H9 (cell line): ENCODE data around the gene PRDX2. TPM values are rescaled to one million over a fixed set of nuclear protein-coding genes. Genes with fewer than 3 reads are reported as not detected.

ENCODE experiments used
- DNase-seq: peaks from one replicate; pipeline ENCODE4 v3.0.0-alpha.2; 2017
- H2AFZ ChIP-seq: one replicate; pipeline ENCODE4 v1.6.1; 2013; ENCODE audit warnings: mild to moderate bottlenecking, low read length, control low read depth, moderate library complexity
- H2AK5ac ChIP-seq: 2 replicates; pipeline ENCODE4 v1.6.1; 2013; ENCODE audit warnings: low read length, control low read depth, mixed read lengths; ENCODE audit not compliant: insufficient read length
- H2BK120ac ChIP-seq: one replicate; pipeline ENCODE4 v1.6.1; 2013; ENCODE audit warnings: low read depth, mild to moderate bottlenecking, low read length, control low read depth, inconsistent platforms; ENCODE audit not compliant: poor library complexity, severe bottlenecking
- H2BK12ac ChIP-seq: 2 replicates; pipeline ENCODE4 v1.6.1; 2013; ENCODE audit warnings: low read length, control low read depth, mixed read lengths, low read depth; ENCODE audit not compliant: insufficient read length
- H2BK15ac ChIP-seq: 2 replicates; pipeline ENCODE4 v1.6.1; 2013; ENCODE audit warnings: low read depth, low read length, control low read depth
- H2BK20ac ChIP-seq: one replicate; pipeline ENCODE4 v1.6.1; 2013; ENCODE audit warnings: low read depth, mild to moderate bottlenecking, low read length, control low read depth, inconsistent platforms; ENCODE audit not compliant: poor library complexity, severe bottlenecking
- H2BK5ac ChIP-seq: 2 replicates; pipeline ENCODE4 v1.6.1; 2013; ENCODE audit warnings: low read length, control low read depth, mixed read lengths; ENCODE audit not compliant: insufficient read length
- H3K14ac ChIP-seq: 2 replicates; pipeline ENCODE4 v1.6.1; 2013; ENCODE audit warnings: low read length, control low read depth; ENCODE audit not compliant: insufficient read depth
- H3K18ac ChIP-seq: 2 replicates; pipeline ENCODE4 v1.6.1; 2013; ENCODE audit warnings: low read depth, mild to moderate bottlenecking, mixed read lengths, low read length, control low read depth; ENCODE audit not compliant: insufficient read length
- H3K23ac ChIP-seq: 2 replicates; pipeline ENCODE4 v1.6.1; 2013; ENCODE audit warnings: low read length, control low read depth, mixed read lengths, low read depth; ENCODE audit not compliant: insufficient read length
- H3K23me2 ChIP-seq: 2 replicates; pipeline ENCODE4 v1.6.1; 2013; ENCODE audit warnings: low read depth, mild to moderate bottlenecking, mixed read lengths, low read length, control low read depth; ENCODE audit not compliant: insufficient read length, poor library complexity, severe bottlenecking
- H3K27ac ChIP-seq: 2 replicates; pipeline ENCODE4 v1.5.1; 2013; ENCODE audit warnings: low read length, control low read depth, mixed read lengths, low read depth; ENCODE audit not compliant: insufficient read length
- H3K27me3 ChIP-seq: 2 replicates; pipeline ENCODE4 v1.6.1; 2013; ENCODE audit warnings: low read length, control low read depth, inconsistent platforms; ENCODE audit not compliant: insufficient read depth
- H3K4ac ChIP-seq: 2 replicates; pipeline ENCODE4 v1.6.1; 2013; ENCODE audit warnings: low read depth, mild to moderate bottlenecking, control low read depth, inconsistent platforms, low read length, moderate library complexity
- H3K4me1 ChIP-seq: 2 replicates; pipeline ENCODE4 v1.6.1; 2013; ENCODE audit warnings: low read length, control low read depth, inconsistent platforms; ENCODE audit not compliant: insufficient read depth
- H3K4me2 ChIP-seq: 2 replicates; pipeline ENCODE4 v1.6.1; 2013; ENCODE audit warnings: low read length, control low read depth, mixed read lengths; ENCODE audit not compliant: insufficient read length, insufficient read depth
- H3K56ac ChIP-seq: 2 replicates; pipeline ENCODE4 v1.6.1; 2013; ENCODE audit warnings: low read depth, mild to moderate bottlenecking, mixed read lengths, low read length, control low read depth; ENCODE audit not compliant: insufficient read length
- H3K79me1 ChIP-seq: 2 replicates; pipeline ENCODE4 v1.6.1; 2013; ENCODE audit warnings: low read depth, mild to moderate bottlenecking, moderate library complexity, low read length, control low read depth, inconsistent platforms; ENCODE audit not compliant: insufficient read depth, poor library complexity, severe bottlenecking
- H3K79me2 ChIP-seq: 2 replicates; pipeline ENCODE4 v1.6.1; 2013; ENCODE audit warnings: low read length, control low read depth, inconsistent platforms; ENCODE audit not compliant: insufficient read depth
- H3K9ac ChIP-seq: 2 replicates; pipeline ENCODE4 v1.6.1; 2013; ENCODE audit warnings: low read length, control low read depth, mixed read lengths; ENCODE audit not compliant: insufficient read length; ENCODE audit errors: extremely low read depth
- H3K9me3 ChIP-seq: one replicate; pipeline ENCODE4 v1.6.1; 2013; ENCODE audit warnings: low read depth, low read length, inconsistent platforms; ENCODE audit not compliant: control insufficient read depth
- H3T11ph ChIP-seq: one replicate; pipeline ENCODE4 v1.6.1; 2013; ENCODE audit warnings: mild to moderate bottlenecking, low read length, control low read depth, inconsistent platforms
- H4K20me1 ChIP-seq: one replicate; pipeline ENCODE4 v1.6.1; 2013; ENCODE audit not compliant: control insufficient read depth, insufficient read length, insufficient read depth
- H4K5ac ChIP-seq: 2 replicates; pipeline ENCODE4 v1.6.1; 2013; ENCODE audit warnings: low read depth, mild to moderate bottlenecking, mixed read lengths, low read length, control low read depth; ENCODE audit not compliant: insufficient read length
- H4K8ac ChIP-seq: replicated peaks from 2 replicates; pipeline ENCODE4 v1.6.1; 2013; ENCODE audit warnings: low read length, control low read depth, mixed read lengths, low read depth; ENCODE audit not compliant: insufficient read length
- H4K91ac ChIP-seq: 2 replicates; pipeline ENCODE4 v1.6.1; 2013; ENCODE audit warnings: low read depth, mild to moderate bottlenecking, moderate library complexity, mixed read lengths, low read length, control low read depth; ENCODE audit not compliant: insufficient read length
- H3K27ac Mint-ChIP-seq, 3 experiments: 2 replicates in 2 of 3; 3 replicates in 1 of 3; pipeline ENCODE4 v1.8.0; 2020 to 2021; ENCODE audit warnings: mixed read lengths in 3 of 3, mild to moderate bottlenecking in 1 of 3, moderate library complexity in 1 of 3
- H3K27me3 Mint-ChIP-seq: 2 replicates; pipeline ENCODE4 v1.8.0; 2021; ENCODE audit warnings: low read depth, mild to moderate bottlenecking, moderate library complexity, mixed read lengths
- H3K36me3 Mint-ChIP-seq, 3 experiments: 2 replicates in 2 of 3; 3 replicates in 1 of 3; pipeline ENCODE4 v1.8.0; 2020 to 2021; ENCODE audit warnings: low read depth in 3 of 3, mixed read lengths in 3 of 3; ENCODE audit not compliant: insufficient read depth in 1 of 3
- H3K4me1 Mint-ChIP-seq, 2 experiments: 2 replicates each; pipeline ENCODE4 v1.8.0; 2020; ENCODE audit warnings: mixed read lengths in 2 of 2
- H3K4me3 Mint-ChIP-seq, 2 experiments: 2 replicates in 1 of 2; 3 replicates in 1 of 2; pipeline ENCODE4 v1.8.0; 2020 to 2021; ENCODE audit warnings: mild to moderate bottlenecking in 2 of 2, mixed read lengths in 2 of 2, moderate library complexity in 1 of 2
- H3K9me3 Mint-ChIP-seq, 2 experiments: 2 replicates in 1 of 2; 3 replicates in 1 of 2; pipeline ENCODE4 v1.8.0; 2020; ENCODE audit warnings: mild to moderate bottlenecking in 2 of 2, mixed read lengths in 2 of 2, moderate library complexity in 1 of 2
- WGBS: extraction: QIAGEN DNeasy Blood & Tissue Kit; methylation state at CpG from one replicate; pipeline ENCODE4 v1.1.7; 2013; ENCODE audit warnings: missing lambda C conversion rate, low lambda C conversion rate, mixed read lengths; ENCODE audit not compliant: insufficient read length; ENCODE audit errors: extremely low coverage; 5-methylcytosine and 5-hydroxymethylcytosine counted together
- total RNA-seq: library from RNA; stranded (reverse); gene quantifications from 2 replicates; pipeline ENCODE4 v1.2.1, GENCODE V29; 2021
- TF ChIP-seq, protein P1 (sequence below): fragments of 200-600 bp; sonication (generic); conservative IDR thresholded peaks from 3 replicates; pipeline ENCODE4 v1.8.0; 2021; ENCODE audit warnings: antibody characterized with exemption, mild to moderate bottlenecking

PRDX2 gene
- total RNA-seq, 1 experiment from 2014 or later, result 468 TPM

DNA sequence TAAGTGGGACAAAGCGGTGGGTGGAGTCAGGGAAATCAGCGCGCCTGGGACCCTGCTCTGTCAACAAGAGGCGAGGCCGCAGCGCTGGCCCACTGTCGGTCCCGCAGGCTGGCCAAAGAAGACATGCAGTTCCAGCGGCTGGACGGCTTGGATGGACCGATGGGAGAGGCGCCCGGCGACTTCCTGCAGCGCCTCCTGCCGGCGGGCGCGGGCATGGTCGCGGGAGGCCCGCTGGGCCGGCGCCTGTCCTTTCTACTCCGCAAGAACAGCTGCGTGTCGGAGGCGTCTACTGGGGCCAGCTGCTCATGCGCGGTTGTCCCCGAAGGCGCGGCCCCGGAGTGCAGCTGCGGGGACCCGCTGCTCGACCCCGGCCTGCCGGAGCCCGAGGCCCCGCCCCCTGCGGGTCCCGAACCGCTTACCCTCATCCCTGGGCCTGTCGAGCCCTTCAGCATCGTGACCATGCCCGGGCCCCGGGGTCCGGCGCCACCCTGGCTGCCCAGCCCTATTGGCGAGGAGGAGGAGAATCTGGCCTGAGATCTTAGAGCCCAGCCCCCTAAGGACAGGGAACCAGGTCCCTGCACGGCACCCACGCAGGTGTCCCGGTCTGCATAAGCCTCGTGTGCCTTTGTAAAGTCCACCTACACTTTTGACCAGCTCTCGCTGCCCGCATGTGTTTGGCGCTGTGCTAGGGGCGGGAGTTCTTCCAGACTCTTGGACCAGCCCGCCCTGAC is 43.9 kb downstream of the PRDX2 start:
- H3K79me2 ChIP-seq, result no peaks in the 10 kb centered on the region
- H2AK5ac ChIP-seq, result no peak overlapping the region
- no CpG with 5 or more reads among the region's 60 CpGs for whole genome bisulfite sequencing
- no peak overlapping the region for H2BK12ac ChIP-seq
- H2BK5ac ChIP-seq, result no peak overlapping the region
- no peaks in the 10 kb centered on the region for H4K20me1 ChIP-seq
- H3K79me1 ChIP-seq, result no peaks in the 10 kb centered on the region
- H2BK120ac ChIP-seq, result no peak overlapping the region
- Mint-ChIP-seq H3K36me3 (peaks cover 3 to 16% (median 15%) of the 10 kb centered on the region in 3 experiments; a peak in 6 of 7 replicates), H3K9me3 (peaks cover 0 to 3% of the 10 kb centered on the region in 2 experiments; a peak in 2 of 5 replicates), H3K4me3 (peak overlapping the region; percentile 47 to 75), H3K27ac (no peak overlapping the region), H3K4me1 (peaks cover 6 to 9% of the 10 kb centered on the region in 2 experiments), H3K27me3 (peaks cover 33% of the 10 kb centered on the region)
- no peak overlapping the region for H3K18ac ChIP-seq
- no peaks in the 10 kb centered on the region for H3K23me2 ChIP-seq
- H2AFZ ChIP-seq, result no peak overlapping the region
- no peaks in the 10 kb centered on the region for H3K27me3 ChIP-seq
- TF ChIP-seq, protein P1, sequence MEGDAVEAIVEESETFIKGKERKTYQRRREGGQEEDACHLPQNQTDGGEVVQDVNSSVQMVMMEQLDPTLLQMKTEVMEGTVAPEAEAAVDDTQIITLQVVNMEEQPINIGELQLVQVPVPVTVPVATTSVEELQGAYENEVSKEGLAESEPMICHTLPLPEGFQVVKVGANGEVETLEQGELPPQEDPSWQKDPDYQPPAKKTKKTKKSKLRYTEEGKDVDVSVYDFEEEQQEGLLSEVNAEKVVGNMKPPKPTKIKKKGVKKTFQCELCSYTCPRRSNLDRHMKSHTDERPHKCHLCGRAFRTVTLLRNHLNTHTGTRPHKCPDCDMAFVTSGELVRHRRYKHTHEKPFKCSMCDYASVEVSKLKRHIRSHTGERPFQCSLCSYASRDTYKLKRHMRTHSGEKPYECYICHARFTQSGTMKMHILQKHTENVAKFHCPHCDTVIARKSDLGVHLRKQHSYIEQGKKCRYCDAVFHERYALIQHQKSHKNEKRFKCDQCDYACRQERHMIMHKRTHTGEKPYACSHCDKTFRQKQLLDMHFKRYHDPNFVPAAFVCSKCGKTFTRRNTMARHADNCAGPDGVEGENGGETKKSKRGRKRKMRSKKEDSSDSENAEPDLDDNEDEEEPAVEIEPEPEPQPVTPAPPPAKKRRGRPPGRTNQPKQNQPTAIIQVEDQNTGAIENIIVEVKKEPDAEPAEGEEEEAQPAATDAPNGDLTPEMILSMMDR, result peak; percentile 99
- H3T11ph ChIP-seq, result no peak overlapping the region
- no peaks in the 10 kb centered on the region for H3K9me3 ChIP-seq
- no peak overlapping the region for H3K14ac ChIP-seq
- no peak overlapping the region for H3K56ac ChIP-seq
- H4K91ac ChIP-seq, result no peak overlapping the region
- H3K9ac ChIP-seq, result no peak overlapping the region
- H3K27ac ChIP-seq, result no peak overlapping the region
- H4K5ac ChIP-seq, result no peak overlapping the region
- no peak overlapping the region for H2BK20ac ChIP-seq
- no peak overlapping the region for H4K8ac ChIP-seq
- H2BK15ac ChIP-seq, result no peak overlapping the region
- peak; percentile 95 for DNase-seq
- H3K4ac ChIP-seq, result no peak overlapping the region
- peak overlapping the region; percentile 42 for H3K4me2 ChIP-seq
- H3K23ac ChIP-seq, result no peak overlapping the region
- no peaks in the 10 kb centered on the region for H3K4me1 ChIP-seq
